ENCODE measurements around the gene NEK3.
"Not testable (repeated sequence)": the region's sequence is repeated elsewhere in the genome, so short reads cannot be mapped to it uniquely, and the experiment has no call there.

NEK3 gene

GRCh38 chr13:52170828-52171391 is 11.5 kb upstream of the NEK3 start:
- WGBS (ENCODE audit: insufficient coverage): no CpG with 5 or more reads among the region's 1 CpG
- DNase-seq; H3K27ac ChIP-seq (ENCODE audit: insufficient read depth in 1 of 2, low read depth in 1 of 2, low read length in 2 of 2, poor library complexity in 1 of 2, severe bottlenecking in 2 of 2); H3K9me3 ChIP-seq (ENCODE audit: control extremely low read depth in 1 of 5, control insufficient read depth in 4 of 5, insufficient read depth in 2 of 5, low read depth in 1 of 5, low read length in 4 of 5); H3K27me3 ChIP-seq (replicated peaks in 2 of 5; ENCODE audit: control insufficient read depth in 4 of 5, insufficient read depth in 5 of 5, low read length in 4 of 5); H3K4me3 ChIP-seq (ENCODE audit: control insufficient read depth in 1 of 7, extremely low read depth in 1 of 7, insufficient read depth in 4 of 7, low read depth in 2 of 7, low read length in 6 of 7); POLR2A ChIA-PET: not testable (repeated sequence)
- Histone ChIP-seq H3K36me3 (ENCODE audit: control insufficient read depth in 4 of 4, insufficient read depth in 4 of 4, low read length in 3 of 4) (peaks cover 12 to 50% (median 22%) of the 10 kb centered on the region in 4 experiments), H3K4me1 (ENCODE audit: control extremely low read depth in 1 of 4, control insufficient read depth in 4 of 4, insufficient read depth in 4 of 4, low read length in 3 of 4) (peaks cover 10 to 22% (median 20%) of the 10 kb centered on the region in 4 experiments)
- CTCF ChIA-PET: interaction anchor here (1.6 kb wide), 1 partner anchor 30 kb away, joined by 4 read pairs; no protein-coding TSS in a partner anchor

DNA sequence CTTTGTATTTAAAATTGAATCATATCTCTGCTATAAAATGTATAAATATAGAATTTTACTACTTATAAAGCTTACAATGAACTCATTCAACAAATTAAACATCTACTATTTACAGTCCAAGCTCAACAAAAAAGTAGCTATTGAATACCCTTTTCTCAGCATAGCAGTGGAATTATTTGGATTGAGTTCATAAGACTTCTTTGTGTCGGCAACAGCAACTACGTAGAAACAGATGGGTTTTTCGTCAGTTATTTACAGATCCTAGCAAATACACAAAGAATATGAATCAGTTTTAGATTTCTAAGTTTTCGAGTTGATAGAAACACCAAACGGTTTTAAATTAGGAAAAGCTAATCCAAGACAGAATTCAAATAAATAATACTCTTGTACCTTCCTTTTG is 10.4 kb upstream of the NEK3 start:
- no peak for DNase-seq
- peaks cover 10 to 21% (median 19%) of the 10 kb centered on the region in 4 experiments for H3K4me1 ChIP-seq (ENCODE audit: control extremely low read depth in 1 of 4, control insufficient read depth in 4 of 4, insufficient read depth in 4 of 4, low read length in 3 of 4)
- no peak overlapping the region for H3K4me3 ChIP-seq (ENCODE audit: control insufficient read depth in 1 of 7, extremely low read depth in 1 of 7, insufficient read depth in 4 of 7, low read depth in 2 of 7, low read length in 6 of 7)
- POLR2A ChIA-PET: no interaction called here
- CTCF ChIA-PET: no interaction called here
- peaks cover 12 to 42% (median 20%) of the 10 kb centered on the region in 4 experiments for H3K36me3 ChIP-seq (ENCODE audit: control insufficient read depth in 4 of 4, insufficient read depth in 4 of 4, low read length in 3 of 4)
- WGBS (ENCODE audit: insufficient coverage): 100% methylated on average over 1 of the region's 5 CpGs
- H3K27me3 ChIP-seq (replicated peaks in 2 of 5; ENCODE audit: control insufficient read depth in 4 of 5, insufficient read depth in 5 of 5, low read length in 4 of 5): no peaks in the 10 kb centered on the region
- H3K9me3 ChIP-seq (ENCODE audit: control extremely low read depth in 1 of 5, control insufficient read depth in 4 of 5, insufficient read depth in 2 of 5, low read depth in 1 of 5, low read length in 4 of 5): no peaks in the 10 kb centered on the region
- no peak overlapping the region for H3K27ac ChIP-seq (ENCODE audit: insufficient read depth in 1 of 2, low read depth in 1 of 2, low read length in 2 of 2, poor library complexity in 1 of 2, severe bottlenecking in 2 of 2)

DNA sequence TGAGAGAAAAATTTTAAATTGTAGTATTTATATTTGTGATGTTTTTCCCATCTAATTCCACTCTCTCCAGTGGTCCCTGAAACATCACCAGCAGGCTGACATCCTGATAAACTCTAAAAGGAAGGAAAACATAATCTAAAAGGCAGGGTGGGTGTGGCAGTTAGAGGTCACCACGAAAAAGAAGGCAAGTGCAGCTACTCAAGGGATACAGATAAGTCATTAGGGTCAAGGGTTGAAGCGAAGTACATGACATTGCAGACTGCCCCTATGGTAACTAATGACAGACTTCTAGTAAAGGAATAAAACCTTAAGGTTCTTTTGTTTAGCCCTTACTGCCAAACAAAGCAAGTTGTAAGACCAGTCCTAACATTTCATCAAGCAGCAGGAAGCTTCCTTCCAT is 6.0 kb upstream of the NEK3 start:
- POLR2A ChIA-PET: no interaction called here
- no peak overlapping the region for H3K27ac ChIP-seq (ENCODE audit: insufficient read depth in 1 of 2, low read depth in 1 of 2, low read length in 2 of 2, poor library complexity in 1 of 2, severe bottlenecking in 2 of 2)
- no peak for DNase-seq
- WGBS (ENCODE audit: insufficient coverage): 29% methylated on average over 1 of the region's 2 CpGs
- peaks cover 8 to 27% (median 18%) of the 10 kb centered on the region in 4 experiments for H3K4me1 ChIP-seq (ENCODE audit: control extremely low read depth in 1 of 4, control insufficient read depth in 4 of 4, insufficient read depth in 4 of 4, low read length in 3 of 4)
- no peaks in the 10 kb centered on the region for H3K9me3 ChIP-seq (ENCODE audit: control extremely low read depth in 1 of 5, control insufficient read depth in 4 of 5, insufficient read depth in 2 of 5, low read depth in 1 of 5, low read length in 4 of 5)
- H3K4me3 ChIP-seq (ENCODE audit: control insufficient read depth in 1 of 7, extremely low read depth in 1 of 7, insufficient read depth in 4 of 7, low read depth in 2 of 7, low read length in 6 of 7): no peak overlapping the region
- H3K27me3 ChIP-seq (replicated peaks in 2 of 5; ENCODE audit: control insufficient read depth in 4 of 5, insufficient read depth in 5 of 5, low read length in 4 of 5): no peaks in the 10 kb centered on the region
- peaks cover 10 to 34% (median 12%) of the 10 kb centered on the region in 4 experiments for H3K36me3 ChIP-seq (ENCODE audit: control insufficient read depth in 4 of 4, insufficient read depth in 4 of 4, low read length in 3 of 4)
- CTCF ChIA-PET: interaction anchor here (0.7 to 2.4 kb wide), 3 partner anchors 9 to 38 kb away, joined by 3 to 10 read pairs (median 3); no protein-coding TSS in a partner anchor

GRCh38 chr13:52164989-52165388 is 5.6 kb upstream of the NEK3 start:
- ChIA-PET POLR2A (no interaction called here), CTCF (interaction anchor here (1.1 to 2.4 kb wide), 4 partner anchors 9 to 38 kb away, joined by 3 to 10 read pairs (median 3); no protein-coding TSS in a partner anchor)
- Histone ChIP-seq H3K27me3 (replicated peaks in 2 of 5; ENCODE audit: control insufficient read depth in 4 of 5, insufficient read depth in 5 of 5, low read length in 4 of 5) (no peaks in the 10 kb centered on the region), H3K27ac (ENCODE audit: insufficient read depth in 1 of 2, low read depth in 1 of 2, low read length in 2 of 2, poor library complexity in 1 of 2, severe bottlenecking in 2 of 2) (no peak overlapping the region), H3K4me1 (ENCODE audit: control extremely low read depth in 1 of 4, control insufficient read depth in 4 of 4, insufficient read depth in 4 of 4, low read length in 3 of 4) (peaks cover 8 to 30% (median 21%) of the 10 kb centered on the region in 4 experiments), H3K4me3 (ENCODE audit: control insufficient read depth in 1 of 7, extremely low read depth in 1 of 7, insufficient read depth in 4 of 7, low read depth in 2 of 7, low read length in 6 of 7) (no peak overlapping the region), H3K36me3 (ENCODE audit: control insufficient read depth in 4 of 4, insufficient read depth in 4 of 4, low read length in 3 of 4) (peaks cover 6 to 32% (median 12%) of the 10 kb centered on the region in 4 experiments), H3K9me3 (ENCODE audit: control extremely low read depth in 1 of 5, control insufficient read depth in 4 of 5, insufficient read depth in 2 of 5, low read depth in 1 of 5, low read length in 4 of 5) (no peaks in the 10 kb centered on the region)
- no peak for DNase-seq

DNA sequence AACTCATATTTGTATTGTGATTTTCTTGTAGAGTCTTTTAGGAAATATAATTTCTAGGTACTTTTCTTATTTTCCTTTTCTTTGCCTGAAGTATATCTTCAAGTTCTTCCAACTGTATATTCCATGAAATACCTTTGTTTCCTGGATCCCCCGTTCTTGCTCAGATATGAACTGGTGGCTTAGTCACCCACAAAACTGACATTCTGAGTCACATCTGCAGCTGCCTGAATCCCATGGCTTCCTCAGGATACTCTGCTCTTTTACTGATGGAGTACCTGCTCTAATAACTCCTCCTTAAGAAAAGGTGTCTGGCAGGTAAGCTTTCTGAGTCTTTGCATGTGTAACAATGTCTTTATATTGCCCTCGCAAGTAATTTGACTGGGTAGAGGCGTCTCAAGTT is 4.5 kb upstream of the NEK3 start:
- not testable (repeated sequence) for H3K27me3 ChIP-seq (replicated peaks in 2 of 5; ENCODE audit: control insufficient read depth in 4 of 5, insufficient read depth in 5 of 5, low read length in 4 of 5); DNase-seq; H3K4me3 ChIP-seq (ENCODE audit: control insufficient read depth in 1 of 7, extremely low read depth in 1 of 7, insufficient read depth in 4 of 7, low read depth in 2 of 7, low read length in 6 of 7); H3K27ac ChIP-seq (ENCODE audit: insufficient read depth in 1 of 2, low read depth in 1 of 2, low read length in 2 of 2, poor library complexity in 1 of 2, severe bottlenecking in 2 of 2); H3K9me3 ChIP-seq (ENCODE audit: control extremely low read depth in 1 of 5, control insufficient read depth in 4 of 5, insufficient read depth in 2 of 5, low read depth in 1 of 5, low read length in 4 of 5)
- ChIA-PET POLR2A (interaction anchor here (0.6 kb wide), 1 partner anchor 18 kb away, joined by 4 read pairs; no protein-coding TSS in a partner anchor), CTCF (interaction anchor here (1.2 to 2.4 kb wide), 3 partner anchors 10 to 30 kb away, joined by 3 to 10 read pairs (median 3); no protein-coding TSS in a partner anchor)
- peaks cover 12 to 37% (median 30%) of the 10 kb centered on the region in 4 experiments for H3K4me1 ChIP-seq (ENCODE audit: control extremely low read depth in 1 of 4, control insufficient read depth in 4 of 4, insufficient read depth in 4 of 4, low read length in 3 of 4)
- 100% methylated on average over 1 of the region's 3 CpGs for WGBS (ENCODE audit: insufficient coverage)
- peaks cover 3 to 23% (median 9%) of the 10 kb centered on the region in 4 experiments for H3K36me3 ChIP-seq (ENCODE audit: control insufficient read depth in 4 of 4, insufficient read depth in 4 of 4, low read length in 3 of 4)

GRCh38 chr13:52162279-52163101 is 3.1 kb upstream of the NEK3 start:
- CTCF ChIA-PET: no interaction called here
- POLR2A ChIA-PET: no interaction called here
- DNase-seq: peak in 2 of 3 donors; percentile 42 to 51
- Histone ChIP-seq H3K27me3 (replicated peaks in 2 of 5; ENCODE audit: control insufficient read depth in 4 of 5, insufficient read depth in 5 of 5, low read length in 4 of 5) (no peaks in the 10 kb centered on the region), H3K4me1 (ENCODE audit: control extremely low read depth in 1 of 4, control insufficient read depth in 4 of 4, insufficient read depth in 4 of 4, low read length in 3 of 4) (peaks cover 17 to 49% (median 39%) of the 10 kb centered on the region in 4 experiments), H3K4me3 (ENCODE audit: control insufficient read depth in 1 of 7, extremely low read depth in 1 of 7, insufficient read depth in 4 of 7, low read depth in 2 of 7, low read length in 6 of 7) (no peak overlapping the region), H3K36me3 (ENCODE audit: control insufficient read depth in 4 of 4, insufficient read depth in 4 of 4, low read length in 3 of 4) (peaks cover 2 to 13% (median 4%) of the 10 kb centered on the region in 4 experiments), H3K9me3 (ENCODE audit: control extremely low read depth in 1 of 5, control insufficient read depth in 4 of 5, insufficient read depth in 2 of 5, low read depth in 1 of 5, low read length in 4 of 5) (no peaks in the 10 kb centered on the region), H3K27ac (ENCODE audit: insufficient read depth in 1 of 2, low read depth in 1 of 2, low read length in 2 of 2, poor library complexity in 1 of 2, severe bottlenecking in 2 of 2) (no peak overlapping the region)
- WGBS (ENCODE audit: insufficient coverage): 100% methylated on average over 1 of the region's 5 CpGs
